Stimulated activated CD4-positive, alpha-beta T cell treated with anti-CD3 and anti-CD28 coated beads, Interleukin-1b, Interleukin-23, amount 100 ng/mL, for 48 hours (primary cell): ENCODE measurements around the gene TMEM52.
"Not testable (repeated sequence)": the region's sequence is repeated elsewhere in the genome, so short reads cannot be mapped to it uniquely, and the experiment has no call there.

Experiments used
- DNase-seq: peaks from one replicate; pipeline ENCODE4 v3.0.0-alpha.2; 2020

The TMEM52 gene

GRCh38 chr1:1945782-1946393, 26.8 kb upstream of the TMEM52 start:
- no peak for DNase-seq

- DNase-seq = peak; percentile 54
These were observed 24.9 kb upstream of the TMEM52 start for GRCh38 chr1:1943834-1944570.

GRCh38 chr1:1942753-1943656, 23.9 kb upstream of the TMEM52 start:
- no peak for DNase-seq

GRCh38 chr1:1941868-1942752, 23.0 kb upstream of the TMEM52 start:
- DNase-seq = no peak

GRCh38 chr1:1941211-1941841, 22.2 kb upstream of the TMEM52 start:
- DNase-seq = no peak

GRCh38 chr1:1940123-1940425, 21.0 kb upstream of the TMEM52 start:
- no peak for DNase-seq

DNA sequence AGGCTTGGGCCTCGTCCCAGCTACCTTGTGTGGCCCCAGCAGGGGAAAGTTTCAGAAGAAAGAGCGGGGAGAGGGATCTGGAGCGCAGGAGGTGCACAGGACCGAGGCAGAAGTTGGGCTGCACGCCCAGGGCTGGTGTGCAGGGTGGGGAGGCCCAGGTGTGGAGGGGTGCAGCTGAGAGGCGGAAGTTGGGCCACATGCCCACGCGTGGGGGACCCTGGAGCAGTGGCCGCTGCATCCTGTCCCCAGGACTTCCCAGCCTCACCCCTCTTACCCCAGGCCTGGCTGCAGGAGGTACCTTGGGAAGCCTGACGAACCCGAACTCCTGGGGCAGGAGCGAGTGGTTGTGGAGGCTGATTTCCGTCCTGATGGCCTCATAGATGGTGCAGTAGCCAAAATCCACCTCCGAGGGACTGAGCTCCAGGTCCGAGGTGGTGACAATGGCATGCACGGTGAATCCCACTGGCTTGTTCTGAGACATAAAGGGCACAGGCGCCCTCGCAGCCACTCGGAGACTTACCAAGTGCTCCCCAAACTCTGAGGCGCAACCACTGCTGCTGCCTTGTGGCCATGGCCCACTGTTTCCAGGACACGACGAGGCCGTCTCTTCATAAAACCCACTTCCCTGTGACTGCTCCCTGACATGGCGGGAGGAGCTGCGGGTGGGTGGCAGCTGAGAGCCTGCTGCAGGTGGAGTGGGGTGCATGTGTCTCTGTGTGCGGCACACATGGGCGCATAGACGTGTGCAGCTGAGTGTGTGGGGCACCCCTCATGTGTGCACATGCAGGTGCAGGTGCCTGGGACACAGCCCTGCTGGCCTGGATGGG, 20.4 kb upstream of the TMEM52 start:
- no peak for DNase-seq

GRCh38 chr1:1938613-1939295, 19.7 kb upstream of the TMEM52 start:
- no peak for DNase-seq

GRCh38 chr1:1938276-1938573, 19.1 kb upstream of the TMEM52 start:
- no peak for DNase-seq

DNA sequence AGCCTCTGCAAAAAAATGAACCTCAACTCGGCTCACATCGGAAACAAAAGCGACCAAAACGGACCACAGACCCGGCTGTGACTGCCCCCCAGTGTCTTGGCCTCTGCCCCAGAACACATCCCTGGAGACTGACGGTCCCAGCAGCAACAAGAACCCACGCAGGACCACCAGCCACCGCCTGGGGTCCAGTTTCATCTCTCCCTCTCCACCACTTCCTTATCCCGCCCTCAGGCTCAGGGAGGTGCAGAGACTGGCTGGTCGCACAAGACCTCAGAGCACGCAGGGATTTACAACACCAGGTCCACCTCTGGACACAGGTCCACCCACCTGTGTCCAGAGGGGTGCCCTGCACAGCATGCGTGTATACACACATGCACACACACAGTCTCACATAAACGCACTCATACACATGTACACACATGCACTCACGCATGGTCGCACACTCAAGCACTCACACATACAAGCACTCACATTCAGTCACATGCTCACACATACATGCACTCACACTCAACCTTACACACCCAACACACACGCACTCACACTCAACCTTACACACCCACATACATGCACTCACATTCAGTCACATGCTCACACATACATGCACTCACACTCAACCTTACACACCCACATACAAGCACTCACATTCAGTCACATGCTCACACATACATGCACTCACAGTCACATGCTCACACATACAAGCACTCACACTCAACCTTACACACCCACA, 18.6 kb upstream of the TMEM52 start:
- DNase-seq = no peak

DNA sequence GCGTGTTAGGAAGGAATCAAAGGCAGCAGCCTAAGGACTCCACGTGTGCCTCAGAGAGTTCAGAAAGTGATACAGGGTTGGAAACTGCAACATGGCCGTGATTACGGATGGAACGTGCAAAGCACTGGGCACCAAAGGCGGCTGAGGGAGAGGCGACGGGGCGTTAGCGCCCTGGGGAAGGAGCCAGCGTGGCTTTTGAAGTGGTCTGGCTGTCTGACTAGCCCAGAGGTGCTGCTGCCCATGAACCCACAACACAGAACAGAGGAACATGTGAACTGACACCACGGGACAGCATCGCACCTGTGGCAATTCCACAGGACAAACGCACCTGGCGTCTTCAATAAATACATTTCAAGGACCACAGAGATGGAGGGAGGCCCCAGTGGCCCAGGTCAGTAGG, 18.0 kb upstream of the TMEM52 start:
- no peak for DNase-seq

GRCh38 chr1:1934848-1935247, 15.8 kb upstream of the TMEM52 start:
- not testable (repeated sequence) for DNase-seq

- DNase-seq = no peak
These were observed 10.8 kb upstream of the TMEM52 start for GRCh38 chr1:1929639-1930545.

GRCh38 chr1:1929102-1929638, 10.1 kb upstream of the TMEM52 start:
- DNase-seq = no peak

GRCh38 chr1:1928231-1929101, 9.4 kb upstream of the TMEM52 start:
- DNase-seq = no peak

DNA sequence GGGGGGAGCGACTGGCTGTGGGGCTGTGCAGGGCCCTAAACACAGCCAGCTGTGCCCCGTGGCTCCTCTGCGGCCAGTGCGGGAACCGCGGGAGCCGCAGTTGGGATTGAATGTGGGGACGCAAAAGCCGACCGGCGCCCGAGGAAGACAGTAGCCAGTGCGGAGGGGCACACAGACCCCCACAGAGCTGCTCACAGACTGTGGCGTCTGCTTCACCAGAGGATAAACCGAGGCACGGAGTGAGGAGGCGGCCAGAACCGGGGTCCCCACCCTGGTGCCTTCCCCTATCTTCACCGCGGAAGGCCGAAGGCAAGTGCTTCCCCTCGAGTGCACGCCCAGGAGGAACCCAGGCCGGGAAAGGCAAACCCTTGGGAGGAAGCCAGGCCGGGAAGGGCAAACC, 8.7 kb upstream of the TMEM52 start:
- no peak for DNase-seq

DNA sequence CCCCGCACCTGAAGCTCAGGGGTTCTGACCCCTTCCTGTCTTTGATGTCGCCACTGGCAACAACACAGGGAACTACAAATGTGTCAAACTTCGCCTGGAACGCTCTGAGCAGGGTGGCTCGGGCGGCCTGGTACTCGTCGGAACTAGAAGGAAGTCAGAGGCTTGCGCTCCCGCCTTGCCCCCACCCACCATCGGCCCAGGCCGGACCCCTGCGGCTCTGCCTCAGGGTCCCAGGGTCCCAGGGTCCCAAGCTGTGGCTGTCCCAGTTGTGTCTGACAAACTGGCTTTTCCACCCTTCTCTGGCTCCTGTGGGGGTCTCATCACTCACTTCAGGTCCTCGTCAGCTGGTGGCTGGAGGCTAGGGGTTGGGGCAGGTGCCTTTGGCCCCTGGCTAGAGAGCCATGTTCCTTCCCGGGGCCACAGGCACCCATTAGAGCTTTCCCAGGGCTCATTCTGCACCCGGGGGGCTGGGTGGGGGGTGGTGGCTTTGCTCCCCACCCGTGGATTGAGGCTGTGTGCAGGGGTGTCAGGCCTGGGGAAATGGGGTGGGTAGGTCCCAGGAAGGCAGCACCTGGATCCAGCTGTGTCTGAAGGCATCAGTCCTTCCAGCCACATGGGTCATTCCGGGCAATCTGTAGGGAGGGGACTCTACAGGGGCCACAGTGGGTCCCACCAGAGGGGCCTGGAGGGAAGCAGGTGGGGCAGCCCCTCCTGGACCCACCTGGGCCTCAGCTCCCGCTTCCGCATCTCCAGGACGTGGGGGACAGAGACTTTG, 8.0 kb upstream of the TMEM52 start:
- DNase-seq = no peak
